Measurements from ENCODE around the gene FGF3. TPM values are rescaled to one million over a fixed set of nuclear protein-coding genes. Genes with fewer than 3 reads are reported as not detected.

FGF3 gene
- total RNA-seq, 4 donors from 2014 or later: not detected

DNA sequence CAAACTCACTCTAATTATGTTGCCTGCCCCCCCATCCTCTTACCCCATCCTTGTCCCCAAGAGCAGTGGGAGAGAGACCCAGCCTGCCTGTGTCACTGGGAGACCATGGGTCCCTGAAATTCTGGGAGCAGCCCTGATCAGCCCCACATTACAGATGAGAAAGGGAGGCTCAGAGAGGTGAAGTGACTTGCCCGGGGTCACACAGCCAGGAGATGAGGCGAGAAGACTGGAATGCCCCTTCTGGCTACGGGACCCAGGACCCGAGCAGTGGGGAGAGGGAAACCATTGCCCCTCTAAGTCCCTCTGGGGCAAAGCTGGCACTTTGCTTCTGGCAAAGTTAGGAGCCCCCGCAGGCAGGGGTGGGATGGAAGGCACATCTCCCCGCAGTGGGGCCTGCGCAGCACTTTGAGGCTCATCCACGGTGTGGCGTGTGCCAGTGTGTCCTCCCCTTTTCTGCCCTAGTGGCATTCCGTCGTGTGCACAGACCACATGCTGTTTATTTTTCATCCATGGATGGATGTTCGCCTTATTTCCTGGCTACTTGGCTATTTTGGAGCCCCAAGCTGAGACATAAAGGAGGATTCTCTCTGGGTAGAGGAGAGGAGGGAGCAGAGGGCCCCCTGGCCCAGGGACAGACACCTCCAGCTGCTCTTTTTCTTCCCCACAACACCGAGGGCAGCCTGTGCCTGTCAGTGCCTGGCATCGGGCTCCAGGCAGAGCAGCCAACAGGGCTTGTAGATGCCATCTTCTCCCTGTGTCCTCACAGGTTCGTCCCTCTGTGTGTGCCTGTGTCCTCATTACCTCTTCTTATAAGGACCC, 3.7 kb upstream of the FGF3 start:
- intact Hi-C loops (cut with DNase I): no loop called here
- DNase-seq (ENCODE audit: extremely low spot score): no peak
- Histone ChIP-seq H3K27me3 (peaks cover 0 to 86% (median 14%) of the 10 kb centered on the region in 4 donors), H3K9me3 (peaks cover 0 to 10% (median 8%) of the 10 kb centered on the region in 4 donors), H3K4me3 (no peak overlapping the region), H3K4me1 (peaks cover 0 to 14% (median 4%) of the 10 kb centered on the region in 4 donors), H3K27ac (replicated peaks in 1 of 4) (no peak overlapping the region), H3K36me3 (no peaks in the 10 kb centered on the region)
- TF ChIP-seq EP300 (IDR thresholded peaks at IDR 0.05) (no peak), CTCF (IDR thresholded peaks at IDR 0.05) (no peak), POLR2AphosphoS5 (IDR thresholded peaks at IDR 0.05) (no peak), POLR2A (IDR thresholded peaks at IDR 0.05; ENCODE audit: low read depth) (no peak)
- WGBS: 53% methylated on average over 14 of the region's 15 CpGs

- TF ChIP-seq POLR2A (IDR thresholded peaks at IDR 0.05; ENCODE audit: low read depth) (no peak), EP300 (IDR thresholded peaks at IDR 0.05) (no peak), POLR2AphosphoS5 (IDR thresholded peaks at IDR 0.05) (no peak), CTCF (IDR thresholded peaks at IDR 0.05) (no peak)
- DNase-seq (ENCODE audit: extremely low spot score): no peak
- H3K4me1 ChIP-seq: peaks cover 3 to 23% (median 12%) of the 10 kb centered on the region in 4 donors
- no peak overlapping the region for H3K4me3 ChIP-seq
- H3K27ac ChIP-seq (replicated peaks in 1 of 4): no peak overlapping the region
- H3K36me3 ChIP-seq: no peaks in the 10 kb centered on the region
- peaks cover 0 to 98% (median 17%) of the 10 kb centered on the region in 4 donors for H3K27me3 ChIP-seq
- H3K9me3 ChIP-seq: no peaks in the 10 kb centered on the region
- 81% methylated on average over 17 of the region's 17 CpGs for WGBS
- intact Hi-C loops (cut with DNase I): no loop called here
These were observed 2.4 kb upstream of the FGF3 start for GRCh38 chr11:69821511-69822040.

GRCh38 chr11:69820441-69820840, 1.2 kb upstream of the FGF3 start:
- Histone ChIP-seq H3K36me3 (no peaks in the 10 kb centered on the region), H3K4me3 (no peak overlapping the region), H3K27ac (replicated peaks in 1 of 4) (no peak overlapping the region), H3K4me1 (peaks cover 3 to 23% (median 12%) of the 10 kb centered on the region in 4 donors), H3K27me3 (peaks cover 0 to 99% (median 18%) of the 10 kb centered on the region in 4 donors), H3K9me3 (no peaks in the 10 kb centered on the region)
- intact Hi-C loops (cut with DNase I): no loop called here
- 60% methylated on average over 1 of the region's 5 CpGs for WGBS
- no peak for TF ChIP-seq EP300 (IDR thresholded peaks at IDR 0.05)
- TF ChIP-seq POLR2A (IDR thresholded peaks at IDR 0.05; ENCODE audit: low read depth): no peak
- no peak for TF ChIP-seq POLR2AphosphoS5 (IDR thresholded peaks at IDR 0.05)
- TF ChIP-seq CTCF (IDR thresholded peaks at IDR 0.05): no peak
- DNase-seq (ENCODE audit: extremely low spot score): no peak

GRCh38 chr11:69819541-69820070, 390 bp upstream of the FGF3 start:
- H3K4me1 ChIP-seq: peaks cover 3 to 23% (median 12%) of the 10 kb centered on the region in 4 donors
- WGBS: 3% methylated on average over 30 of the region's 40 CpGs
- intact Hi-C loops (cut with DNase I): no loop called here
- peaks cover 0 to 98% (median 18%) of the 10 kb centered on the region in 4 donors for H3K27me3 ChIP-seq
- no peak for DNase-seq (ENCODE audit: extremely low spot score)
- no peak overlapping the region for H3K27ac ChIP-seq (replicated peaks in 1 of 4)
- no peak overlapping the region for H3K4me3 ChIP-seq
- TF ChIP-seq POLR2A (IDR thresholded peaks at IDR 0.05; ENCODE audit: low read depth) (no peak), EP300 (IDR thresholded peaks at IDR 0.05) (no peak), POLR2AphosphoS5 (IDR thresholded peaks at IDR 0.05) (no peak), CTCF (IDR thresholded peaks at IDR 0.05) (no peak)
- no peaks in the 10 kb centered on the region for H3K9me3 ChIP-seq
- no peaks in the 10 kb centered on the region for H3K36me3 ChIP-seq

All from esophagus muscularis mucosa (tissue), 4 donors.